Activated CD8-positive, alpha-beta memory T cell treated with anti-CD3 and anti-CD28 coated beads, Interleukin-2, amount 50 U/mL, for 1 hour (primary cell): ENCODE data around the gene MAPK8IP2.

Experiments used
- DNase-seq: peaks from one replicate; pipeline ENCODE4 v3.0.0-alpha.2; 2020; ENCODE audit errors: extremely low read depth

Gene MAPK8IP2

DNA sequence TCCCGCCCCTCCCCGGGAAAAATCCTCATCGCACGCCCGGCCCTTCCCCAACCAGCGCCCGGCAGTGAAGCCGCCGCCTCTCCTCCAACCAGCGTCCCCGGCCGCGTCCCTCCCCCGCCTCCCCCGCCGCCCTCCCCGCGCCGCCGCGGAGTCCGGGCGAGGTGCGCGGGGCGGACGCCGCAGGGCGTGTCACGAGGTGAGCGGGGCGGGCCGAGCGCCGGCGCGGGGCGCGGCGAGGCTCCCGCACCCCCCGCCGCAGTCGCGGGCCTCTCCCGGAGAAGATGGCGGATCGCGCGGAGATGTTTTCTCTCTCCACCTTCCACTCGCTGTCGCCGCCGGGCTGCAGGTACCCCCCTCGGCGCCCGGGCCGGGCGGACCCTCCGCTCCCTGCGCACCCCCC, at the start of gene MAPK8IP2:
MAPK8IP2 (plus strand) TSS at position 256 of the 400 bp plus-strand sequence; CDS start at position 282, 26 bp downstream.
- no peak for DNase-seq

- DNase-seq = no peak
These were observed 49.3 kb upstream of the MAPK8IP2 start for GRCh38 chr22:50551160-50551752.

- DNase-seq = no peak
These were observed 47.3 kb upstream of the MAPK8IP2 start for GRCh38 chr22:50553310-50553709.

GRCh38 chr22:50556703-50557102, 43.9 kb upstream of the MAPK8IP2 start:
- DNase-seq = no peak

DNA sequence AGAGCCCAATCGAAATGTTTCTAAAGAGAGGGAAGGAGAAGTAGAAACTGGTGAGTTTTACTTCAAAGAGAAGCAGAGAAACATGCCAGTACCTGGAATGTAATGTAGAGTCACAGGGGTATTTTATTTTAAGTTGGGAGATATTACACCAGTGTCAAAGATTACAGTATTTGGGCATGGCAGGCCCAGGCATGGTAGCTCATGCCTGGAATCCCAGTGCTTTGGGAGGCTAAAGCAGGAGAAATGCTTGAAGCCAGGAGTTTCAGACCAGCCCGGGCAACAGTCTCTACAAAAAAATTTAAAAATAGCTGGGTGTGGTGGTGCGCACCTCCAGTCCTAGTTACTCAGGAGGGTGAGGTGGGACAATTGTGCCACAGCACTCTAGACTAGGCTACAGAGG, 40.6 kb upstream of the MAPK8IP2 start:
- DNase-seq = no peak

DNA sequence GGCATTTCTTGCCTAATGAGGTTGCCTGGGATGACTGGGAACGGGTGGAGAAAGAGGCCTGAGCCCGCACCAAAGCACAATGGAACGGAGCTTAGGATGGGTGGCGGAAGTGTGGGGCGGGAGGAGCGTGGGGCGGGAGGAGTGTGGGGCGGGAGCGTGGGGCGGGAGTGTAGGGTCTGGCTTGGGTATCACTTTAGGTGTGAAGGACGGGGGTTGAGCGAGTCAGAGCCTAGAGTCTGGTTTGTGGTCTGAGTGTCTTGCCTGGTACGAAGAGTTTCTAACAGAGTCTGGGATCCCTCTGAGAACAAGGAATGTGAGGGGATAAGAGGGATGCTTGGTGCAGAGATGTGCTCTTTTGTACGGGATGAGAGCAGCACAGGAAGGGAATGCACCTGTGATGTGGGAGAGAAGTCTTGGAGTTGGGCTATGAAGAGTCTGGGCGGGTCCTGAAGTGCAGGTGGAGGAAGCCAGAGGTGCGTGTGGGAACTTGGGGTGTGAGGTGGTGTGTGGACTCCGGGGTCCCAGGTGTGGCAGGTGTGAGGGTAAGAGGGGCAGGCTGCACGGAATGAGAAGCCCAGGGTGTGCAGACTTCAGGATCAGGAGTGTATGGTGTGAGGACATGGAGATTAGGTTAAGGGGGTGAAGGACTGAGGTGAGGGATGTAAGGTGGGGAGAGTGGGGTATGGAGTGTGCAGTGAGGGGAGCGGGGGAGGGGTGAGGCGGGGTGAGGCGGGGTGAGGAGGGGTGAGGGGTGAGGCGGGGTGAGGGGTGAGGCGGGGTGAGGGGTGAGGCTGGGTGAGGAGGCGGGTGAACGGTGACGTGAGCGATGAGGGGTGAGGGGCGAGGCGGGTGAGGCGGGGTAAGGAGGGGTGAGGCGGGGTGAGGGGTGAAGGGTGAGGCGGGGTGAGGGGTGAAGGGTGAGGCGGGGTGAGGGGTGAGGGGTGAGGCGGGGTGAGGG, 38.9 kb upstream of the MAPK8IP2 start:
- DNase-seq = no peak

GRCh38 chr22:50562523-50563412, 37.8 kb upstream of the MAPK8IP2 start, which contains the start of gene SYCE3:
Gene SYCE3 (minus strand): TSS chr22:50562919. CDS start chr22:50556405, 6,514 bp downstream.
- peak; percentile 89 for DNase-seq

- no peak for DNase-seq
These were observed 37.0 kb upstream of the MAPK8IP2 start for GRCh38 chr22:50563413-50564160.

- no peak for DNase-seq
These were observed 36.3 kb upstream of the MAPK8IP2 start for GRCh38 chr22:50564289-50564688.

DNA sequence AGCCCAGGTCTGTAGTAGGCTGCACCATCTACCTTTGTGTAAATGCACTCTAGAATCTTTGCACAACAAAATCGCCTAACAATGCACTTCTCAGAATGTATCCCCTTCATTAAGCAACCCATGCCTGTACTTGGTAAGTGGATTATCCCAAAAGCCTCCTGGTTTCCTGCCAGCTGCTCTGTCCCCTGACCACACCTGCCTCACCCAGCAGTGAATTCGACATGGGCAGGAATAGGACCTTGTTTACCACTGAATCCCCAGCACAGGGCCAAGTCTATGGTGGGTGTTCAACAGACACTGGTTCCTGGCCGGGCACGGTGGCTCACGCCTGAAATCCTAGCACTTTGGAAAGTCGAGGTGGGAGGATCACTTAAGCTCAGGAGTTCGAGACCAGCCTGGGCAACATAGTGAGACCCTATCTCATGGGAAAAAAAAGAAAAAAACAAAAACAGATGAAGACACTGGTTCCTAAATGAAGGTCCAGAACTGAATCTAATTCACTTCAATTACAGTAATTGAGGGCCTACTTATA, 32.8 kb upstream of the MAPK8IP2 start:
- DNase-seq = no peak

GRCh38 chr22:50568626-50569025, 32.0 kb upstream of the MAPK8IP2 start:
- DNase-seq = no peak

DNA sequence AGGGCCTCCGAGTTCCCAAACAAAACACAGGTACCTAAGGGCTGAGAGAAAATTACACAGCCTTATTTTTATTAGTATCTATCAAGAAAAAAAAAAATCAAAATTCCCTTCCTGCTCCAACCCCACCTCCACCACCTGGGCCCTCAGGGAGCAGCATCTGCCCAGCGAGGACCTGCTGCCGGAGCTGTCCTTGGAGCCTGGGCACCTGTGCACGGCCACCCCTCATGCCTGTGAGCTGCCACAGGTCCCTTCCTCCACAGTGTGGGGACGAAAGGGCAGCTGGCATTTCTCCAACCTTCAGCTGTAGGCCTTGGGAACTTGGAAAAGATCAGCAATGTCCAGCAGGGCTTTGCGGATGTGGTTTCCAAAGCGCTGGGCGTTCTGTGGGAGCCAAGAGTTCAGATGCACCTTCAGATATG, 31.5 kb upstream of the MAPK8IP2 start:
- no peak for DNase-seq

DNA sequence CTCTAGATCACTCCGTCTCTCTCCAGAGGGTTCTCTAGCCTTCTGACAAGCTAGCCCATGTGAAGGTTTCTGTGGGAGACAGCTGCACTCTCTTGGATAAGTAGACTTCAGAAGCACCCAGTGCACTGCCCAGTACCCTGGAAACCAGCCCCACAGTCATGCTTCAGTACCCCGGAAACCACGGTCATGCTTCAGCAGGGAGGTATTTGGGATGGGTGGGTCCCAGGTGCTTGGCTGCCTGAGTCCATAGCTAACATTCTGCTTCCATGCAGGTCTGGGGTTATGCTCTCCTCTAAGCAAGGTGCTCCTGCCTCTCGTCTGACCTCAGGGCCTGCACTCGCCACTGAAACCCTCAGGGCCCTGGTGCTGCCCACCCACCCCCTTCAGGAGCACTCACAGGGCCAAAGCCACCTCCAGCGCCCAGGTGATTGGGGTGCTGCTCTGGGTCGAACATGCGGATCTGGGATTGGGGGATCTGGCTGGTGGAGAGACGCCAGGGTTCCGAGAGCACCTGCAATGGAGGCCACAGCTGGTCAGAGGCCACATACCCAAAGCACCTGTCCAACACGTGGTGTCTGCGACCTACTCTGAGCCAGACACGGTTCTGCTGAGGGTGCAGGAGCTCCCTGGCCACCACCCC, 30.6 kb upstream of the MAPK8IP2 start:
- no peak for DNase-seq

DNA sequence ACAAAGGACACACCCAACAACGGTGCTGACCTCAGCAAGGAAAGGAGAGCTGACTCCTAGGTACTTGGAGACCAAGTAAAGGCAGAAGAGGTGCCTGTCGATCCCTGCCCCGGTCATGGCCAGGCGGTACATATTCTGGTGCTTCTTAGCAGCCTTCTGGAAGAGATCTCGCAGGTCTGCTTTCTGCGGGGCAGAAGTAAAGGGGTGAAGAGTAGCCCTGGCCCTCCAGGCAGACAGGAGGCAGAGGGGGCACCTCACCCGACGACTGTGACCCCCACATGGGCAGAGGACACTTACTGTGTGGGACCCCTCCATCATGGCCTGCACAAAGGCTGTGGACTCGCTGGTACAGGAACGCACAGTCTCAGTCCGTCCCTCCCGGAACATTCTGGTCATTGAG, 29.7 kb upstream of the MAPK8IP2 start:
- no peak for DNase-seq

- no peak for DNase-seq
These were observed 29.1 kb upstream of the MAPK8IP2 start for GRCh38 chr22:50571264-50572175.

DNA sequence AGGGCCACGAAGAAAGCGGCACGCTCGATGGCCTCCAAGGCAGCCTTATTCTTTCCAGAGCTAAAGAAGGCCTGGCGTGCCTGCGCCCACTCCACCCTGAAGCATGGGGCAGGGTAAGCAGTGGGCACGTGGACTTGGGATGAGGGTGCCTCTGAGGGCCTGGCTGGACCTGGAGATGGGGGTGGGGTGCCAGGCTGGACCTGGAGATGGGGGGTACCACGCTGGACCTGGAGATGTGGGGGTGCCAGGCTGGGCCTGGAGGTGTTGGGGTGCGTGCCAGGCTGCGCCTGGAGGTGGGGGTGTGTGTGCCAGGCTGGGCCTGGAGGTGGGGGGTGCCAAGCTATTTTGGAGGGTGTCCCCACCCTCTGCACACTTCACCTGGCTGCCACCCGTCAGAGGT, 27.6 kb upstream of the MAPK8IP2 start:
- no peak for DNase-seq

DNA sequence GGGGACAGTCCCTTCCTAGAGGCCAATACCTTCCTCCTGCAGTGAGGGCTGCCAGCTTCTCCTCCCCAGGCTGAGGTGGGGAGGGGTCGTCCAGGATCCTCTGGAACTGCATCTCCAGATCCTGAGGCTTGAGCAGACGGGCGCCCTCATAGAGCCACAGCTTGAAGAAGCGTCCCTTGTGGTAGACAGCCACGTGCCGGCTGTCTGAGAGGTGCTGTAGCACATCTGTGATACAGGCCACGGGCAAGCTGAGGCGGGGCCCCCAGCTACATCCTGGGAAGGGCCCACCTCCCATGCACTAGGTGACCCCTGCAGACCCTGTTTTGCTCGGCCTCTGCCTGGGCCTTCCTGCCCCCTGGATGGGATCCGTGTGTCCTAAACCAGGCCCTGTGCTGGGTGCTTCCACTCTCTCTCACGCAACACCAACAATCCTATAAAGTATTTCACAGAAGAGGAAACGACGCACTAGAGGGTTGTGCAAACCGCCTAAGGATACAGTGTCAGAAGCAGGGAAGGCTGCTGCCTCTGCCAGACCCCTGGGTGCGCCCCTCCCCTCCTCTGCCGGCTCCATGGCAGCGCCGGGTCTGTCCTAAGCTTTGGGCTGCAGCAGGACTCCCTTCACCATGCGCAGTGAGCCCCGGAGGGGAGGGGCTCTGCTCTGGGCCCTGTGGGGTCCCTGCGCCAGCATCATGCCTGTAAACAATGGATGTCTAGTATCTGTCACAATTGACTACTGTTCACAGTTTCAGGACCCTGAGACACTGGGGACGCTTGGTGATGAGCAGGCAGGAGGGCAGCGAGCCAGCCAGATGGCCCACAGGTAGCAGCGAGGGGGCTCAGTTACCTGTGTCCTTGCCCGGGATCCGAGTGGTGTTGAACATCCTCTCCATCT, 26.9 kb upstream of the MAPK8IP2 start:
- no peak for DNase-seq

GRCh38 chr22:50574383-50574755, 26.2 kb upstream of the MAPK8IP2 start:
- DNase-seq = no peak
